Brain microvascular endothelial cell (primary cell): ENCODE measurements around the gene KIAA0040.

Experiments
- DNase-seq: peaks from one replicate; pipeline ENCODE4 v3.0.0-alpha.2; 2020
- H3K27ac ChIP-seq: fragments of 250-450 bp; sonication (Bioruptor Pico); 2 replicates; pipeline ENCODE4 v1.5.1; 2020; ENCODE audit warnings: mild to moderate bottlenecking, moderate library complexity
- H3K27me3 ChIP-seq: fragments of 250-450 bp; sonication (Bioruptor Pico); replicated peaks from 2 replicates; pipeline ENCODE4 v1.5.1; 2020; ENCODE audit warnings: mild to moderate bottlenecking
- H3K36me3 ChIP-seq: fragments of 250-450 bp; sonication (Bioruptor Pico); replicated peaks from 2 replicates; pipeline ENCODE4 v1.5.1; 2020; ENCODE audit warnings: mild to moderate bottlenecking
- H3K4me3 ChIP-seq: 2 replicates; pipeline ENCODE4 v1.5.1; 2011; ENCODE audit warnings: low read depth, mild to moderate bottlenecking, control low read depth, low read length, moderate library complexity
- CTCF ChIP-seq: IDR thresholded peaks from 2 replicates; pipeline ENCODE4 v1.5.1; 2011; ENCODE audit warnings: low read depth, mild to moderate bottlenecking, moderate library complexity, low read length, control low read depth, inconsistent platforms; ENCODE audit errors: missing control alignments
- in situ Hi-C: cut with HindIII; loops from 2 replicates; pipeline ENCODE4 v1.10.0; 2017; ENCODE audit warnings: low sequenced_read_pairs, low pct_ligation_motif_present

KIAA0040 gene

DNA sequence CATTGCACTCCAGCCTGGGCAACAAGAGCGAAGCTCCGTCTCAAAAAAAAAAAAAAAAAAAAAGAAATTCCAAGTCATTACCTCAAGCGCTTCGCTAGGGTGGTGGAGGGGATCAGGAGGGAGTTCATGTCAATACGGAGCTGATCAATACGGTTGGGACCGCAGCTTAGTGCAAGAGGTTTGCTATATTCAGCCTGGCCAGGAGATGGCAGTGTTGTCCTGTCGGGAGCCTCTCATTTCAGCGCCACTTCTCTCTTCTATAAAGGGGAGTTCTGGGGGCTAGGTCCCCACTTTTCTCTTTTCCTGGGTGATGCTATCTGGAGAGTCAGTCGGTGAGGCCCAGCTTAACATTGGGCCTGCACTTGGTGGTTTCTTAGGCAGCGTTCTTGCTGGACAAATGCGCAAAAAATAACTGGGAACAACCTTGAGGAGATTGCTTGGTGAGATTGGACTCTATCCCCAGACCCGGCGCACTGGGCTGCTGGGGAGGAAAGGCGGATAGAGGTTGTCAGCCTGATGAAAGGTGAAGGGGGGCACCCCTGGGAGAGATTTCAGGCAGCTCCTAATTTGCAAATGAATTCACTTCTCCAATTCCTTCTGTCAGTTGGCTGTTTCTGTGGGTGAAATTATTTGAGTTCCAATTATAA is 40.4 kb downstream of the KIAA0040 start:
- Histone ChIP-seq H3K27me3 (no peaks in the 10 kb centered on the region), H3K27ac (no peak overlapping the region), H3K36me3 (no peaks in the 10 kb centered on the region), H3K4me3 (no peak overlapping the region)
- DNase-seq = peak; percentile 22
- in situ Hi-C loops = no loop called here
- peak; percentile 87 for TF ChIP-seq CTCF

GRCh38 chr1:175150596-175151319 is 41.8 kb downstream of the KIAA0040 start:
- DNase-seq = no peak
- no peak for TF ChIP-seq CTCF
- Histone ChIP-seq H3K27me3 (no peaks in the 10 kb centered on the region), H3K27ac (no peak overlapping the region), H3K36me3 (no peaks in the 10 kb centered on the region), H3K4me3 (no peak overlapping the region)
- in situ Hi-C loops = no loop called here

GRCh38 chr1:175148068-175148467 is 44.5 kb downstream of the KIAA0040 start:
- no peak overlapping the region for H3K4me3 ChIP-seq
- no peaks in the 10 kb centered on the region for H3K27me3 ChIP-seq
- in situ Hi-C loops = no loop called here
- H3K36me3 ChIP-seq = no peaks in the 10 kb centered on the region
- DNase-seq = no peak
- H3K27ac ChIP-seq = no peak overlapping the region
- TF ChIP-seq CTCF = no peak

DNA sequence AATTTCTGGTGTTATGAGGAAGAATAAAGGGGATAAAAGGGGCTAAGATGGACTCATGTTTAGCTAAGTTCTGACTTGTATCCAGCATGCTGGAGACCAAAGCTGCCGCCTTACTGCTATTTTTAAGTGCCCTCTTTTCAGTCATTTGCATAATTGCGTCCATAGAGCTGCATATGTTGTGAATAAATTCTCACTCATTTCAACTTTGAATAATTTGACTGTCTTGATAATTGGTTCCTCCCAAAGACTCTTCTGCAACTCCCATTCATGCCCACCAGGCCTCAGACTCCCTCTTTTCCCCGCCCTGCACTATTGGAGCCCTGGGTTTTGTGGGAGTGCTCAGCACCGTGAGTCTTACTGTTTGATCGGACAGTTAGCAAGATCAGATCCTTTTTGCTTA is 45.0 kb downstream of the KIAA0040 start:
- Histone ChIP-seq H3K27me3 (no peaks in the 10 kb centered on the region), H3K4me3 (no peak overlapping the region), H3K27ac (no peak overlapping the region), H3K36me3 (no peaks in the 10 kb centered on the region)
- in situ Hi-C loops = no loop called here
- no peak for TF ChIP-seq CTCF
- no peak for DNase-seq

DNA sequence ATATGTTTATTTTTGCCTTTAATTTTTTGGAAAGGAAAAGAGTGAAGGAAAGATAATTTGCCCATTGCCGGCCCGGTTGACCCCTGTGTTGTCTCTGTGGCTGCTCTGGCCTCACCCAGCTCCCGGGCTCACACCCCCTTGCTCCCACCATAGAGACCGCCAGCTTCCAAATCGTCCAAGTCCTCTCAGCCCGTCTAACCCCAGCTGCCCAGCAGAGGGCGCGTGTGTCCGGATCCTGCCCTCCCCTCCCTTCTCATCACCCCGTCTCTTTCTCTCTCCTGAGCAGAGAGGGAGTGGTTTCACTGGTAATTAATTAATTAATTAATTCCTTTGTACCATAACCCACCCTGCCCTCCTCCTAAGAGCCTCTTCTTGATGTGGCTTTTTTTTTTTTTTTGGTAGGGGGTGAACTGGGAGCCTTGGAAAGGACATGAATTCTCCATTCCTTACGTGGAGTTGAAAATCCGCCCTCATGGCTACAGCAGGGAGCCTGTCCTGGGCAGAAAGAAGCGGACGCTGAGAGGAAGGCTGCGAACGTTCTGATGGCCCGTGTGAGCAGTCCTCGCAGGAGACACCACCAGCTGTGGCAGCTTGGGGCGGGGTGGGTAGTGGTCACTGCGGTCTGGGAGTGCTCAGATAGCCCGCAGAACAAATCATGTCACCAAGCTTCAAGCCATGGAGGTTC is 45.9 kb downstream of the KIAA0040 start:
- H3K36me3 ChIP-seq = no peaks in the 10 kb centered on the region
- in situ Hi-C loops = no loop called here
- no peaks in the 10 kb centered on the region for H3K27me3 ChIP-seq
- peak; percentile 54 for DNase-seq
- peak; percentile 98 for TF ChIP-seq CTCF
- H3K4me3 ChIP-seq = no peak overlapping the region
- no peak overlapping the region for H3K27ac ChIP-seq
